GM12878 (cell line): Measurements from ENCODE around the gene BEX1. TPM values are rescaled to one million over a fixed set of nuclear protein-coding genes. Genes with fewer than 3 reads are reported as not detected.
"Not testable (repeated sequence)": the region's sequence is repeated elsewhere in the genome, so short reads cannot be mapped to it uniquely, and the experiment has no call there.

ENCODE experiments used
- ATAC-seq: fragments of 200-7000 bp; cut with Tn5 transposase; 3 replicates; pipeline ENCODE4 v1.9.1; 2020; ENCODE audit warnings: mild to moderate bottlenecking, moderate library complexity
- BruUV-seq: library from RNA; stranded (reverse); fragments of 400-500 nt; replicated peaks from 2 replicates; lab custom pipeline; 2021; lab: Mats Ljungman, UMichigan
- CTCF ChIA-PET: fragments of 300-600 bp; sonication (Branson Sonifier 250); formaldehyde crosslinking; extraction: SDS; loops from one replicate; lab custom pipeline; 2021; ENCODE audit warnings: inconsistent platforms; lab: Yijun Ruan, JAX
- POLR2A ChIA-PET: fragments of 350-600 bp; formaldehyde crosslinking; extraction: SDS; loops from one replicate; lab custom pipeline; 2021; ENCODE audit warnings: inconsistent platforms; lab: Charles Lee
- RAD21 ChIA-PET: fragments of 300-600 bp; sonication (Branson Sonifier 250); formaldehyde crosslinking; loops from one replicate; lab custom pipeline; 2023; ENCODE audit warnings: antibody characterized with exemption; ENCODE audit not compliant: unreplicated experiment; lab: Charles Lee
- SMC1A ChIA-PET: fragments of 300-600 bp; sonication (Branson Sonifier 250); formaldehyde crosslinking; loops from one replicate; lab custom pipeline; 2023; ENCODE audit not compliant: unreplicated experiment, uncharacterized antibody; lab: Charles Lee
- DNase-seq: peaks from one replicate; pipeline ENCODE4 v3.0.0-alpha.2; 2011; ENCODE audit warnings: low read depth, low spot score
- FAIRE-seq: peaks from 3 replicates; lab custom pipeline; 2011; peaks lifted over from hg19 to GRCh38; lab: Jason Lieb, UNC
- H2AFZ ChIP-seq: 2 replicates; pipeline ENCODE4 v1.6.0; 2011; ENCODE audit warnings: low read depth, low read length, control low read depth; ENCODE audit not compliant: control insufficient read depth
- H3K27ac ChIP-seq: 2 replicates; pipeline ENCODE4 v1.5.1; 2011; ENCODE audit warnings: control low read depth; ENCODE audit not compliant: control insufficient read depth, insufficient read depth
- H3K27me3 ChIP-seq, 2 experiments: replicated peaks in 1 of 2; 2 replicates each; pipeline versions ENCODE4 v1.6.0 to v1.6.1; 2011; ENCODE audit warnings: low read length in 1 of 2; ENCODE audit not compliant: control insufficient read depth in 2 of 2, insufficient read depth in 2 of 2
- H3K36me3 ChIP-seq, 2 experiments: 2 replicates each; pipeline ENCODE4 v1.5.1; 2011; ENCODE audit warnings: low read length in 1 of 2; ENCODE audit not compliant: control insufficient read depth in 2 of 2, insufficient read depth in 2 of 2
- H3K4me1 ChIP-seq: 2 replicates; pipeline ENCODE4 v1.6.1; 2011; ENCODE audit warnings: mild to moderate bottlenecking, low read length, moderate library complexity, mixed read lengths; ENCODE audit not compliant: control insufficient read depth, insufficient read depth
- H3K4me2 ChIP-seq: 2 replicates; pipeline ENCODE4 v1.6.0; 2011; ENCODE audit warnings: control low read depth; ENCODE audit not compliant: control insufficient read depth, insufficient read depth
- H3K4me3 ChIP-seq: fragments of 200-600 bp; sonication (generic); 2 replicates; pipeline ENCODE4 v1.5.1; 2016
- H3K79me2 ChIP-seq: 2 replicates; pipeline ENCODE4 v1.6.0; 2011; ENCODE audit warnings: low read length; ENCODE audit not compliant: control insufficient read depth, insufficient read depth
- H3K9ac ChIP-seq: 2 replicates; pipeline ENCODE4 v1.8.0; 2011; ENCODE audit warnings: low read length, control low read depth, mixed read lengths; ENCODE audit not compliant: control insufficient read depth, insufficient read depth
- H3K9me3 ChIP-seq: replicated peaks from 3 replicates; pipeline ENCODE4 v1.5.1; 2011; ENCODE audit warnings: mild to moderate bottlenecking, low read length; ENCODE audit not compliant: control insufficient read depth, insufficient read depth
- H4K20me1 ChIP-seq: 2 replicates; pipeline ENCODE4 v1.6.0; 2011; ENCODE audit not compliant: control insufficient read depth, insufficient read depth
- CHD4 ChIP-seq: fragments of 200-600 bp; sonication (generic); IDR thresholded peaks from 2 replicates; pipeline ENCODE4 v1.6.1; 2016; ENCODE audit warnings: mild to moderate bottlenecking
- FOS ChIP-seq: IDR thresholded peaks from 3 replicates; pipeline ENCODE4 v1.6.1; 2011; ENCODE audit warnings: borderline replicate concordance; ENCODE audit not compliant: insufficient read length; ENCODE audit errors: extremely low read depth
- FOXK2 ChIP-seq: fragments of 450-650 bp; IDR thresholded peaks from 2 replicates; pipeline ENCODE4 v1.6.1; 2017; ENCODE audit warnings: mild to moderate bottlenecking, moderate library complexity
- GATAD2B ChIP-seq: fragments of 450-650 bp; conservative IDR thresholded peaks from 2 replicates; pipeline ENCODE4 v1.6.1; 2017; ENCODE audit warnings: low read depth, mild to moderate bottlenecking, moderate library complexity
- MTA3 ChIP-seq: IDR thresholded peaks from 2 replicates; pipeline ENCODE4 v1.6.1; 2012; ENCODE audit warnings: low read length, inconsistent platforms, borderline replicate concordance
- NFXL1 ChIP-seq: fragments of 450-650 bp; IDR thresholded peaks from 2 replicates; pipeline ENCODE4 v1.6.1; 2017; ENCODE audit warnings: antibody characterized with exemption, mild to moderate bottlenecking, borderline replicate concordance
- PAX5 ChIP-seq: IDR thresholded peaks from 2 replicates; pipeline ENCODE4 v1.6.1; 2011; ENCODE audit warnings: low read depth, low read length, borderline replicate concordance
- POLR2AphosphoS5 ChIP-seq: IDR thresholded peaks from 2 replicates; pipeline ENCODE4 v1.6.1; 2011; ENCODE audit warnings: mild to moderate bottlenecking, low read length, inconsistent platforms
- RB1 ChIP-seq: fragments of 450-650 bp; formaldehyde crosslinking; IDR thresholded peaks from 2 replicates; pipeline ENCODE4 v1.6.1; 2017; ENCODE audit warnings: mild to moderate bottlenecking, borderline replicate concordance
- SIX5 ChIP-seq: IDR thresholded peaks from 2 replicates; pipeline ENCODE4 v1.6.1; 2011; ENCODE audit warnings: mild to moderate bottlenecking, low read depth, low read length, moderate library complexity; ENCODE audit not compliant: severe bottlenecking
- SMAD1 ChIP-seq: fragments of 450-650 bp; IDR thresholded peaks from 2 replicates; pipeline ENCODE4 v1.6.1; 2018; ENCODE audit warnings: mild to moderate bottlenecking, low read depth; ENCODE audit not compliant: partially characterized antibody
- YBX1 ChIP-seq: fragments of 450-650 bp; IDR thresholded peaks from 2 replicates; pipeline ENCODE4 v1.6.1; 2016; ENCODE audit warnings: antibody characterized with exemption
- ZNF24 ChIP-seq: fragments of 450-650 bp; IDR thresholded peaks from 2 replicates; pipeline ENCODE4 v1.6.1; 2017; ENCODE audit warnings: antibody characterized with exemption, mild to moderate bottlenecking
- ZNF622 ChIP-seq: fragments of 450-650 bp; IDR thresholded peaks from 2 replicates; pipeline ENCODE4 v1.6.1; 2017; ENCODE audit warnings: mild to moderate bottlenecking, inconsistent platforms
- ZZZ3 ChIP-seq: IDR thresholded peaks from 2 replicates; pipeline ENCODE4 v1.6.1; 2011; ENCODE audit warnings: low read depth; ENCODE audit not compliant: control insufficient read depth, insufficient read length
- WGBS: methylation state at CpG from one replicate; pipeline ENCODE4 v1.1.6; 2016; ENCODE audit warnings: low lambda C conversion rate; ENCODE audit not compliant: insufficient replicate concordance, insufficient coverage; ENCODE audit errors: missing lambda C conversion rate; 5-methylcytosine and 5-hydroxymethylcytosine counted together
- in situ Hi-C: fragments of 300-500 bp; cut with MboI; formaldehyde crosslinking; loops from 9 replicates; pipeline ENCODE4 v1.14.3; 2018; ENCODE audit warnings: mixed read lengths
- intact Hi-C: fragments of 100-400 bp; cut with micrococcal nuclease; formaldehyde crosslinking; loops from one replicate; pipeline ENCODE4 v1.14.2; 2022; ENCODE audit not compliant: unreplicated experiment
- polyA plus RNA-seq, 11 experiments: library from polyadenylated mRNA; depleted of rRNA in 4 of 11; unstranded in 6 of 11; stranded (reverse) in 5 of 11; fragments of >200 nt; fragmentation: Nextera tagmentation in 4 of 11; fragmentation: Illumina TruSeq in 1 of 11; extraction: Ambion mirVana in 4 of 11; extraction: Trizol in 1 of 11; gene quantifications; 1 replicate in 1 of 11; 2 replicates in 10 of 11; pipeline versions ENCODE4 v1.2.1 to v1.2.3, GENCODE V29; 2011 to 2016; ENCODE audit warnings: inconsistent platforms in 2 of 11, missing spikeins in 2 of 11, low read depth in 1 of 11
- total RNA-seq, 4 experiments: library from RNA; depleted of rRNA in 3 of 4; stranded (reverse); fragments of >200 nt in 3 of 4; fragmentation: Illumina TruSeq in 1 of 4; extraction: Trizol in 1 of 4; gene quantifications; 2 replicates each; pipeline versions ENCODE4 v1.2.1 to v1.2.3, GENCODE V29; 2013 to 2021
- TF ChIP-seq, protein P1 (sequence below): IDR thresholded peaks from 2 replicates; pipeline ENCODE4 v1.6.1; 2012; ENCODE audit warnings: low read depth, low read length, improper control_type of control experiment

The BEX1 gene
- total and polyA plus RNA-seq, 10 of the 15 experiments (the other 5 are each of a cell fraction or from before 2014, with no cell fraction given): 0.19 to 3.8 TPM; not detected in 8

DNA sequence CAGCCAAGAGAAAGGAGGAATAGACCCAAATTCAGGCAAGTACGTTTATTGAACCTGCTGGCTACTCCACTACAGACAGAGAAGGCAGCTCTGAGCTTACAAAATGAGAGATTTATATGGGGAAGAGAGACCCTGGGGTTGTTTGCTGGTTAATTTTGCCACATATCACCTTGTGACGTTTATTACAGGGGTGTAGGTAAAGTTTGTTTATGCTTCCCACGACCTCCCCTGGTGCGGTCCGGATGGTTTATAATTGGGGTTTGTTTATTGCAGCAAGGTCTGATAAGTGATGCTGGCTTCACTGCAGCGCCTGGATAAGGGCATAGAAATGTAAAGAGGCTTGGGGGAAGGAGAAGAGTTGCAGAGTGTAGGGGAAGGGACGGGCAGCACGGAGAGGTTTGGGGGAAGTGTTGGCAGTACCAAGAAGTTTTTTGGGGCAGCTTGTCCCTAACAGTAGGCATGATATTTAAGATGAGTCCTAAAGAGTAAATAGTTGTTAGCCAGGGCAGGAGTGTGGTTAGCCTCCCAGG, 12.6 kb downstream of the BEX1 start:
- 28% methylated on average over 8 of the region's 8 CpGs for WGBS
- SMC1A ChIA-PET: interaction anchor here (0.5 kb wide), 1 partner anchor 627 kb away, joined by 3 read pairs; no protein-coding TSS in a partner anchor
- TF ChIP-seq ZNF622 (no peak), GATAD2B (no peak), FOS (no peak), YBX1 (no peak), ZNF24 (no peak), SIX5 (no peak), CHD4 (no peak), ZZZ3 (no peak), FOXK2 (no peak), RB1 (no peak), PAX5 (no peak), NFXL1 (no peak), MTA3 (no peak), SMAD1 (no peak), POLR2AphosphoS5 (no peak)
- TF ChIP-seq, protein P1, sequence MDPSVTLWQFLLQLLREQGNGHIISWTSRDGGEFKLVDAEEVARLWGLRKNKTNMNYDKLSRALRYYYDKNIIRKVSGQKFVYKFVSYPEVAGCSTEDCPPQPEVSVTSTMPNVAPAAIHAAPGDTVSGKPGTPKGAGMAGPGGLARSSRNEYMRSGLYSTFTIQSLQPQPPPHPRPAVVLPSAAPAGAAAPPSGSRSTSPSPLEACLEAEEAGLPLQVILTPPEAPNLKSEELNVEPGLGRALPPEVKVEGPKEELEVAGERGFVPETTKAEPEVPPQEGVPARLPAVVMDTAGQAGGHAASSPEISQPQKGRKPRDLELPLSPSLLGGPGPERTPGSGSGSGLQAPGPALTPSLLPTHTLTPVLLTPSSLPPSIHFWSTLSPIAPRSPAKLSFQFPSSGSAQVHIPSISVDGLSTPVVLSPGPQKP: no peak
- TF ChIP-seq, all 136 proteins: peak for 0

DNA sequence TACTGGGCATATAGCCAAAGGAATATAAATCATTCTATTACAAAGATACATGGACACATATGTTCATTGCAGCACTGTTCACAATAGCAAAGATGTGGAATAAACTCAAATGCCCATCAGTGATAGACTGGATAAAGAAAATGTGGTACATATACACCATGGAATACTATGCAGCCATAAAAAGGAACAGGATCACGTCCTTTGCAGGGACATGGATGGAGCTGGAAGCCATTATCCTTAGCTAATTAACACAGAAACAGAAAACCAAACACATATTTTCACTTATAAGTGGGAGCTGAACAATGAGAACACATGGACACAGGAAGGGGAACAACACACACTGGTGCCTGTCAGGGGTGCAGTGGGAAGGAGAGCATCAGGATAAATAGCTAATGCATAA, 30.6 kb downstream of the BEX1 start:
- H2AFZ ChIP-seq, POLR2A ChIA-PET, DNase-seq, SMC1A ChIA-PET, H3K27me3 ChIP-seq, H3K4me1 ChIP-seq, CTCF ChIA-PET, H3K4me2 ChIP-seq, BruUV-seq, intact Hi-C loops, H3K36me3 ChIP-seq, H3K27ac ChIP-seq, FAIRE-seq, H3K9ac ChIP-seq, H4K20me1 ChIP-seq, RAD21 ChIA-PET, in situ Hi-C loops, H3K9me3 ChIP-seq, H3K4me3 ChIP-seq, ATAC-seq, H3K79me2 ChIP-seq: not testable (repeated sequence)
- 0% methylated on average over 1 of the region's 1 CpG for WGBS

More for the DNA sequence above, 12.6 kb downstream of the BEX1 start:
- ChIA-PET RAD21 (interaction anchor here (0.7 kb wide), 1 partner anchor 305 kb away, joined by 3 read pairs; the partner anchor contains the start of gene TCEAL9), POLR2A (no interaction called here), CTCF (no interaction called here)
- Histone ChIP-seq H4K20me1 (no peaks in the 10 kb centered on the region), H3K9ac (no peak overlapping the region), H3K79me2 (no peaks in the 10 kb centered on the region), H3K4me2 (no peak overlapping the region), H3K9me3 (no peaks in the 10 kb centered on the region), H3K27ac (no peak overlapping the region), H3K4me3 (no peak overlapping the region), H3K36me3 (no peaks in the 10 kb centered on the region), H3K4me1 (no peaks in the 10 kb centered on the region), H2AFZ (no peak overlapping the region), H3K27me3 (no peaks in the 10 kb centered on the region)
- FAIRE-seq (no peak), ATAC-seq (no peak), DNase-seq (no peak)
- BruUV-seq: no TSS peak
- intact Hi-C loops (no loop called here), in situ Hi-C loops (no loop called here)
